Neuronal stem cell (in vitro differentiated cells): Measurements from ENCODE around the gene GPR142.
"Not testable (repeated sequence)": the region's sequence is repeated elsewhere in the genome, so short reads cannot be mapped to it uniquely, and the experiment has no call there.

ENCODE experiments used
- DNase-seq: peaks from one replicate; pipeline ENCODE4 v3.0.0-alpha.2; 2013; ENCODE audit warnings: low spot score
- H2AFZ ChIP-seq: one replicate; pipeline ENCODE4 v1.6.1; 2013; ENCODE audit warnings: mild to moderate bottlenecking, low read length, inconsistent platforms
- H2AK5ac ChIP-seq: 2 replicates; pipeline ENCODE4 v1.6.1; 2013; ENCODE audit warnings: low read depth, mild to moderate bottlenecking, inconsistent platforms, low read length, moderate library complexity, mixed read lengths
- H2BK120ac ChIP-seq: 2 replicates; pipeline ENCODE4 v1.6.1; 2013; ENCODE audit warnings: low read depth, mild to moderate bottlenecking, inconsistent platforms, low read length, moderate library complexity, mixed read lengths
- H2BK12ac ChIP-seq: one replicate; pipeline ENCODE4 v1.6.1; 2013; ENCODE audit warnings: low read length, inconsistent platforms
- H2BK15ac ChIP-seq: 2 replicates; pipeline ENCODE4 v1.6.1; 2013; ENCODE audit warnings: mild to moderate bottlenecking, low read length, inconsistent platforms, mixed read lengths
- H2BK5ac ChIP-seq: one replicate; pipeline ENCODE4 v1.6.1; 2013; ENCODE audit warnings: inconsistent platforms, mild to moderate bottlenecking, low read length, moderate library complexity
- H3K14ac ChIP-seq: one replicate; pipeline ENCODE4 v1.6.1; 2013; ENCODE audit warnings: low read length, inconsistent platforms
- H3K18ac ChIP-seq: 2 replicates; pipeline ENCODE4 v1.6.1; 2013; ENCODE audit warnings: low read length, inconsistent platforms
- H3K23ac ChIP-seq: 2 replicates; pipeline ENCODE4 v1.6.1; 2013; ENCODE audit warnings: low read depth, mild to moderate bottlenecking, mixed read lengths, low read length, inconsistent platforms; ENCODE audit not compliant: poor library complexity
- H3K27ac ChIP-seq: replicated peaks from 3 replicates; pipeline ENCODE4 v1.5.1; 2013; ENCODE audit warnings: low read length, inconsistent platforms
- H3K27me3 ChIP-seq, 3 experiments: 2 replicates each; pipeline ENCODE4 v1.6.1; 2013; ENCODE audit warnings: low read length in 3 of 3, mild to moderate bottlenecking in 2 of 3, inconsistent platforms in 1 of 3, low read depth in 1 of 3, mixed read lengths in 1 of 3, moderate library complexity in 1 of 3; ENCODE audit not compliant: control insufficient read depth in 3 of 3, insufficient read depth in 3 of 3
- H3K36me3 ChIP-seq, 2 donors: replicated peaks in 1 of 2; 2 replicates each; pipeline ENCODE4 v1.6.1; 2013; ENCODE audit warnings: low read length in 2 of 2; ENCODE audit not compliant: control insufficient read depth in 2 of 2, insufficient read depth in 2 of 2
- H3K4ac ChIP-seq: 2 replicates; pipeline ENCODE4 v1.6.1; 2013; ENCODE audit warnings: inconsistent platforms, mild to moderate bottlenecking, low read length, moderate library complexity
- H3K4me1 ChIP-seq, 2 donors: 1 replicate in 1 of 2; 2 replicates in 1 of 2; pipeline ENCODE4 v1.6.1; 2013; ENCODE audit warnings: low read length in 2 of 2, low read depth in 1 of 2; ENCODE audit not compliant: control insufficient read depth in 2 of 2, insufficient read depth in 1 of 2
- H3K4me2 ChIP-seq: one replicate; pipeline ENCODE4 v1.6.1; 2013; ENCODE audit warnings: mild to moderate bottlenecking, low read length, inconsistent platforms; ENCODE audit not compliant: insufficient read depth, poor library complexity, severe bottlenecking
- H3K4me3 ChIP-seq, 2 donors: 2 replicates each; pipeline ENCODE4 v1.5.1; 2013; ENCODE audit warnings: low read length in 2 of 2, mild to moderate bottlenecking in 2 of 2, inconsistent platforms in 1 of 2, moderate library complexity in 1 of 2
- H3K79me1 ChIP-seq: one replicate; pipeline ENCODE4 v1.6.1; 2013; ENCODE audit warnings: low read depth, mild to moderate bottlenecking, inconsistent platforms, low read length, moderate library complexity
- H3K9ac ChIP-seq: one replicate; pipeline ENCODE4 v1.6.1; 2013; ENCODE audit warnings: mild to moderate bottlenecking, low read depth, low read length, inconsistent platforms; ENCODE audit not compliant: poor library complexity
- H3K9me3 ChIP-seq, 2 donors: replicated peaks in 1 of 2; 2 replicates each; pipeline versions ENCODE3 to v1.6.1; 2013; ENCODE audit warnings: low read length in 2 of 2, mild to moderate bottlenecking in 2 of 2, inconsistent platforms in 1 of 2, low read depth in 1 of 2, mixed read lengths in 1 of 2, moderate library complexity in 1 of 2; ENCODE audit not compliant: control insufficient read depth in 2 of 2, insufficient read depth in 1 of 2
- H4K8ac ChIP-seq: one replicate; pipeline ENCODE4 v1.6.1; 2013; ENCODE audit warnings: low read depth, mild to moderate bottlenecking, inconsistent platforms, low read length, moderate library complexity
- H4K91ac ChIP-seq: one replicate; pipeline ENCODE4 v1.6.1; 2013; ENCODE audit warnings: low read length, low read depth, mild to moderate bottlenecking, inconsistent platforms; ENCODE audit not compliant: poor library complexity
- WGBS, 2 donors: extraction: QIAGEN DNeasy Blood & Tissue Kit; methylation state at CpG; one replicate each; pipeline ENCODE4 v1.1.7; 2013; ENCODE audit warnings: missing lambda C conversion rate in 2 of 2, mixed read lengths in 1 of 2; ENCODE audit not compliant: insufficient read length in 2 of 2, insufficient replicate concordance in 1 of 2; ENCODE audit errors: extremely low coverage in 2 of 2; 5-methylcytosine and 5-hydroxymethylcytosine counted together

The GPR142 gene

GRCh38 chr17:74405311-74405710 lies 38.0 kb downstream of the GPR142 start:
- H4K91ac ChIP-seq, H3K23ac ChIP-seq, H2BK5ac ChIP-seq, H2AFZ ChIP-seq, H2BK12ac ChIP-seq, DNase-seq, H2AK5ac ChIP-seq, H3K79me1 ChIP-seq, H3K4me3 ChIP-seq, H2BK15ac ChIP-seq, H3K27me3 ChIP-seq, H3K27ac ChIP-seq, H3K36me3 ChIP-seq, H3K14ac ChIP-seq, H4K8ac ChIP-seq, H3K4me2 ChIP-seq, H3K9ac ChIP-seq, H3K9me3 ChIP-seq, H2BK120ac ChIP-seq, H3K18ac ChIP-seq, H3K4ac ChIP-seq: not testable (repeated sequence)
- peaks cover 0 to 13% of the 10 kb centered on the region in 2 donors for H3K4me1 ChIP-seq
- no CpG with 5 or more reads among the region's 5 CpGs for WGBS, 2 donors

- Histone ChIP-seq H3K4me1 (peaks cover 0 to 13% of the 10 kb centered on the region in 2 donors), H3K79me1 (no peaks in the 10 kb centered on the region), H3K4me2 (no peak overlapping the region), H3K23ac (peak overlapping the region; percentile 18), H2BK5ac (no peak overlapping the region), H2BK15ac (peak overlapping the region; percentile 9), H3K4ac (no peak overlapping the region), H2BK120ac (no peak overlapping the region), H3K9me3 (no peaks in the 10 kb centered on the region), H3K27me3 (peaks cover 0 to 3% (median 0%) of the 10 kb centered on the region in 3 experiments), H2BK12ac (no peak overlapping the region), H3K18ac (peak overlapping the region; percentile 32), H2AFZ (no peak overlapping the region), H3K4me3 (no peak overlapping the region), H3K36me3 (no peaks in the 10 kb centered on the region), H3K27ac (no peak overlapping the region), H3K9ac (no peak overlapping the region), H4K8ac (no peak overlapping the region), H3K14ac (no peak overlapping the region), H4K91ac (no peak overlapping the region), H2AK5ac (peak overlapping the region; percentile 23)
- no peak for DNase-seq
- no CpG with 5 or more reads among the region's 5 CpGs for WGBS, 2 donors
These were observed 40.1 kb downstream of the GPR142 start for GRCh38 chr17:74407384-74407783.

GRCh38 chr17:74408262-74408661 lies 41.0 kb downstream of the GPR142 start:
- no peak overlapping the region for H2AFZ ChIP-seq
- H4K91ac ChIP-seq = no peak overlapping the region
- no peak overlapping the region for H3K14ac ChIP-seq
- H2BK120ac ChIP-seq = no peak overlapping the region
- no peaks in the 10 kb centered on the region for H3K79me1 ChIP-seq
- no peak overlapping the region for H2BK12ac ChIP-seq
- H3K4me3 ChIP-seq = no peak overlapping the region
- H3K23ac ChIP-seq = no peak overlapping the region
- H2BK15ac ChIP-seq = no peak overlapping the region
- no peak overlapping the region for H4K8ac ChIP-seq
- DNase-seq = no peak
- no peak overlapping the region for H2BK5ac ChIP-seq
- peaks cover 0 to 13% of the 10 kb centered on the region in 2 donors for H3K4me1 ChIP-seq
- peaks cover 0 to 4% (median 0%) of the 10 kb centered on the region in 3 experiments for H3K27me3 ChIP-seq
- no peak overlapping the region for H3K18ac ChIP-seq
- H3K4ac ChIP-seq = no peak overlapping the region
- no peaks in the 10 kb centered on the region for H3K9me3 ChIP-seq
- no CpG with 5 or more reads among the region's 3 CpGs for WGBS, 2 donors
- H3K4me2 ChIP-seq = no peak overlapping the region
- no peak overlapping the region for H3K9ac ChIP-seq
- H3K27ac ChIP-seq = no peak overlapping the region
- H3K36me3 ChIP-seq = no peaks in the 10 kb centered on the region
- no peak overlapping the region for H2AK5ac ChIP-seq

- no peak overlapping the region for H3K23ac ChIP-seq
- no peaks in the 10 kb centered on the region for H3K9me3 ChIP-seq
- H3K79me1 ChIP-seq = no peaks in the 10 kb centered on the region
- H3K9ac ChIP-seq = no peak overlapping the region
- H2AK5ac ChIP-seq = no peak overlapping the region
- no peak overlapping the region for H3K4ac ChIP-seq
- H4K8ac ChIP-seq = no peak overlapping the region
- no peak overlapping the region for H2BK15ac ChIP-seq
- H3K36me3 ChIP-seq = no peaks in the 10 kb centered on the region
- H3K4me1 ChIP-seq = peaks cover 0 to 9% of the 10 kb centered on the region in 2 donors
- H3K27ac ChIP-seq = no peak overlapping the region
- H2BK120ac ChIP-seq = no peak overlapping the region
- WGBS, 2 donors = no CpG with 5 or more reads among the region's 4 CpGs
- no peak overlapping the region for H2AFZ ChIP-seq
- H3K27me3 ChIP-seq = peaks cover 0 to 4% (median 0%) of the 10 kb centered on the region in 3 experiments
- no peak overlapping the region for H2BK12ac ChIP-seq
- no peak for DNase-seq
- H3K14ac ChIP-seq = no peak overlapping the region
- H3K4me3 ChIP-seq = no peak overlapping the region
- no peak overlapping the region for H4K91ac ChIP-seq
- H2BK5ac ChIP-seq = no peak overlapping the region
- no peak overlapping the region for H3K4me2 ChIP-seq
- H3K18ac ChIP-seq = no peak overlapping the region
These were observed 41.5 kb downstream of the GPR142 start for GRCh38 chr17:74408815-74409214.
